HG02870 (cell line): ENCODE results near the gene SEPTIN5.

Experiments used
- ATAC-seq: cut with Tn5 transposase; IDR thresholded peaks from one replicate; pipeline ENCODE4 v1.9.1; 2021; ENCODE audit warnings: mild to moderate bottlenecking, moderate library complexity; ENCODE audit not compliant: unreplicated experiment

The SEPTIN5 gene

DNA sequence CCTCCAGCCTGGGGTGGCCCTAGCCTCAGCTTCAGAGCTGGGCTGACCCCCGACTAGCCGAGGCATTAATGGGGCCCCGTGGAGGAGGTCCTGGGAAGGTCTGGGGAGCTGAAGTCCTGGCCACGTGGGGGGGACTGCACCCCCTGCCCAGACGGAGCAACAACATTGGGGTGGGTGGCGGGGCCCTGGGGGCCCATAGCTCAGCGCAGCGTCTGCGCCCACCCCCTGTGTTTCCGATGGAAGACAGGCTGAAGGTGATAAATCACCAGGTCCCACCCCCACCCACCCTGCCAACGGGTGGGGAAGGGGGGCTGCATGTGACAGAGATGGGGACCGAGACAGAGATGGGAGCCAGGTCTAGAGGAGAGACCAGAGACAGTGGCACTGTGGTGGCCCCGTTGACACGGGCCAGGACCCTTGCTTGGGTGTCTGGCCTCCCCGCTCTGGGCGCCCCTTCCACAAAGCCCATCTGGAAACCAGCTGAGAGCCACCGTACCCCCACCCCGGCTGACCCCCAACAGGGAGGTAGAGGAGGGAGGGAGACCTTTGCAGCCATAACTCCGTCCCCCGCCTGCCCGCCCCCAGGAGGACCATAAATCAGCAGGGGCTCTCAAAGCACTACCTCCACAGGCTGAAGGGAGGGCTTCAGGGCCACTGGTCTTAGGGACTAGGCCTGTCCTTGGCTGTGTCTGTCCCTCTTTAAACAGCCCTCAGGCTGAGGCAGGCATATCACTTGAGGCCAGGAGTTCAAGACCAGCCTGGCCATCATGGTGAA, 17.2 kb downstream of the SEPTIN5 start:
- ATAC-seq = no peak

DNA sequence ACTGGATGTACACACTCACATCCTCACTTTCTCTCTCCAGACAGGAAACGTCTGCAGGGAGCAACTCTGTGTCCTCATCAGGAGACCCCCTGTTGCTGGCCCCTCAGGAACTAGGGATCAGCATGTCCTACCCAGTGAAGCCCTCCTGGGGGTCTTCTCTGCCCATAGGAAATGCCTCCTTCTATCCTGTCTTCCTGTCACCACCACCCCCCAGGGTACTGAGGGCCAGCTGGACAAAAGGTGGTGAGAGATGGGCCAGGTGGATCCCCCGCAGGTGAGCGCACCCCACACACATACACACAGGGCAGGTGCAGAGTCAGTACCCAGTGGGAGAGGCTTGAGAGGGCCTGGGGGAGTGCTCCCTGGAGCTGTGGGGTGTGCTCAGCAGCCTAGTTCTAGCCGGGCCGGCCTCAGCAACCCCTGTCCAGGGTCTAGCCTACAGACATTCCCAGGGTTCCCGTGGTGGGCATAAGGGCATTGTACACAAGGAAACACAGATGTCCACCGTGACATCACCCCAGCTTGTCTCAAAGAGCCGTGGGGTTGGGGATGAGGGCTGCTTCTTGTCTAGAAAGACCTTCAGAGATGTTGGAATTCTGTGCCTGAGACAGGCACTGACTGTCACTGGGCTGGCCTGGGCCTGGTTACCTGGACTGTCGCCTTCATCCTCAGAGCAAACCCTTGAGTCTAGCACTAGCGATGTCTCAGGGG, 18.3 kb downstream of the SEPTIN5 start:
- no peak for ATAC-seq

DNA sequence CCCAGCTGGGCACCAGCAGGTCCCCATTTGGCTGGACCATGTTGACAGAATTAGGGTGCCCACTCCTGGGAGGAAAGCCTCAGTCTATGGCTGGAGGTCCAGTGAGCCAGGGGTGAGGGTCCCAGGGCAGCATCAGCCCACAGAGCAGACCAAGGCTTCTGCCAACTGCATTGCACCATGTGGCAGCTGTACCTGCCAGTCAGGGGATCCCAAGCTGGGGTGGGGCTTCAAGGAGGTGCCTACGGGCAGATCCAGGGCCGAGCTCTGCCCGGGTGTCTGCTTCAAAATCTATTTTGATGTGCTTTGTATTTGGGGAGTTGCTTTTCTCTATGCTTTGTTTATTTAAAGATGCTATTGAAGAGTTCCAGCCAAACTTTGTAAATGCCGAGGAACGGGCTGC, 19.5 kb downstream of the SEPTIN5 start:
- ATAC-seq = no peak

DNA sequence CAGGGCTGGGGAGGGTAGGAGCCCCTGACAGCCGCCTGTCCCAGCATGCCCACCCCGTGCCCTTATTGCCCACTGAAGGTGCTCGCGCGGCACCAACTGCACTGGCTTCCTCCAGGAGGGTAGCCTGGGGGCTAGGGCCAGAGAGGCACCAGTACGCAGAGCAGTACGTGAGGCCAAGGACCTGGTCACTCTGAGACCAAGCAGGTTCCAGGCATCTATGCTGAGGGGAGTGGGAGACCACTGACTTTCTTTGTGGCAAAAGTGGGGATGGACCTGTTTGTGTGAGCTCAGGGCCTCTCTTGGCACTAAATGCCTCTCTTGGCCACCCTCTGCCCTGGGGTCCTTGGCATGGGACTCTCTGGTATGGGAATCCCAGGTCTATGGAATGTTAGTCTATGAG, 19.9 kb downstream of the SEPTIN5 start:
- ATAC-seq = no peak

DNA sequence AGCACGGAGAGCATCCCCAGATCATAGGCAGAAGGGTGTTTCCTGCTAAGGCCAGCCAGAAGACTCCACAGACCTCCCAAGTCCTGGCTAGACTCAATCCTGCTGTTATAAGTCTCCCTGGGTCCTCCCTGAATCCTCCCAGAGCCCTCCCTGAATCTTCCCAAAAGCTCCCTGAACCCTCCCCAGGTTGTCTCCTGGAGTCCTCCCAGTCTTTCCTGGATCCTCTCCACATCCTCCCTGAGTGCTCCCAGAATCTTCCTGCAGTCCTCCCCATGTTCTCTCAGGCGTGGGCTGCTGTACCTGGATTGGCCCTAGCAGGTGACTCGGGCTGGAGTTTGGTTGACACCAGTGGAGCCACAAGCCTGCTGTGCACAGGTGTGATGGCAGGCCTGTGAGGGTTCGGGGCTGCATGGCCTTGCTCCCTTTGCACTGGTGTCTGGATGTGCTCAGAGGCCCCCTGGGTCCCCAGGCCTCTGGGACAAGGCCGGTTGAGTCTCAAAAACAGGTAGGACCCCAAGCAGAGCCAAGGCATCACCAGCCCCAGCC, 20.6 kb downstream of the SEPTIN5 start:
- ATAC-seq = no peak

DNA sequence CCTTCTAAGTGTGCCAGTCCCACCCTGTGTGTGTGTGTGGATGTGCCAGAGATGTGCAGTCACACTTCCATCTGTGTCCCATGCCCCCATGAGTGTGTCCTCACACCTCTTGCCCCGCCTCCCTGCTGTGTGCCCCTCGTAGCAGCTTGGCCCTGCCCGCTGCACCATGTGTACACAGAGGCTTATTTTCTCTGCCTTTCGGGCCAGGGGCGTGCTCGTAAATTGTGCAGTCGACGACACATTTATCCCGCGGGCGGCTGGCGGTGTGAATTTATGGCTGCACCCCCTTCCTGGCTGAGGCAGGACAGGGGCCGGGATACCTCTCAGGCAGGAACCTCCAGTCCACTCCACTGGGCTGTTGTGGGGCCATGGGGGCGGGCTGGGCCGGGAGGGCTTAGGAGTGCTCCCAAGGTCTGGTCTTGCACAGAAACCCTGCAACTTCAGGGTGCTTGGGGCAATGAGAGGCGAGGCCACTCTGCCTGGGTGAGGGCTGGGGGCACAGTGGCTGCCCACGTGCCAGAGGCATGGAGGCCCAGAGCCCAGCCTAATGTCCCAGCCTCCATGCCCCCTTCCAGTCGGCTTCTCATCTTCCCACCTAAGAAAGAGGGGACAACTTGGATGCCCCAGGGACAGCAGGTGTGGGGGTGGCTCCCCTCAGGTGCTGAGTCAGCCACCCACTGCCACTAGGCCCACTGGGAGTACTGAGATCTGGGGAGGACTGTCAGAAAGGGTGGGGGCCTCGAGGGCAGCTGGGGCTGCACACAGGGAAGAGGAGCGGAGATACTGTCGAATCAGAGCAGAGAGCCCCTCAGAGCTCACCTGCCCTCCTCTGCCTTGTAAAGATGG, 21.6 kb downstream of the SEPTIN5 start:
- ATAC-seq = no peak

DNA sequence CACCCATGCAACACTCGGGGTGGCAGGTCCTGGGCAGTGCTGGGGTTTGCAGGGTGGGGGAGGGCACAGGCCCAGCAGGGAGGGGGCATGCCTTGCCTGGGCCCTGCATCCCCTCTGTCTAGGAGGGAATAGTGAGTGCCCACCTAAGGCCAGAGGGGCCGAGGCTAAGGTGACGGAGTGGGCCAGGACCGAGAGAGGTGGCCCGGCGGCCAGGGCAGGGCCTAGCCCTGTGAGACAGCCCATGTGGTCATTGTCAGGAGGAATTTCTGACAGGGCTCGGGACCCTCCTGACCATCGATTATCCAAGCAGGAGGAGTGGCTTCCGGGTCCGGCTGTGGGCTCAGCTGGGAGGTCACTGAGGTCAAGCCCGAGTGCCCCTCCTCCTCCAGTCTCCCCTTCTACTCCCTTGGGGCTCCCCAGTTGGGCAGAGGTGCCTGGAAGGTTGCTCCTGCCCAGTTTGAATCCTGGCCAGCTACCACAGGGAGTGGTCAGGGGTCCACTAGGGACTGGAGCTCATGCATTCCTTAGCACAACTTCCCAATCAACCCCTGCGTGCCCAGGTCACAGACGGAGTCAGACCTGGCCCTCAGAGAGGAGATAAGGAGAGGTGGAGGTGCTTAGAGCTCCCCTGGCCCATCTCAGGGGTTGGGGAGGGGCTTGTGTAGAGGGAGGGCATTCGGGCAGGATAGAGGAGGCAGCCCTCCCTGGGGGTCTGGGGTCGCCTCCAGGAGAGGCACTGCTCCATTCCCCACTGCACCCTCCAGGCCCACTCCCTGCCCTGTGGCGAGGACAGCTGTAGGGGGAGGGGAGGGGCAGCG, 23.8 kb downstream of the SEPTIN5 start:
- ATAC-seq = no peak

DNA sequence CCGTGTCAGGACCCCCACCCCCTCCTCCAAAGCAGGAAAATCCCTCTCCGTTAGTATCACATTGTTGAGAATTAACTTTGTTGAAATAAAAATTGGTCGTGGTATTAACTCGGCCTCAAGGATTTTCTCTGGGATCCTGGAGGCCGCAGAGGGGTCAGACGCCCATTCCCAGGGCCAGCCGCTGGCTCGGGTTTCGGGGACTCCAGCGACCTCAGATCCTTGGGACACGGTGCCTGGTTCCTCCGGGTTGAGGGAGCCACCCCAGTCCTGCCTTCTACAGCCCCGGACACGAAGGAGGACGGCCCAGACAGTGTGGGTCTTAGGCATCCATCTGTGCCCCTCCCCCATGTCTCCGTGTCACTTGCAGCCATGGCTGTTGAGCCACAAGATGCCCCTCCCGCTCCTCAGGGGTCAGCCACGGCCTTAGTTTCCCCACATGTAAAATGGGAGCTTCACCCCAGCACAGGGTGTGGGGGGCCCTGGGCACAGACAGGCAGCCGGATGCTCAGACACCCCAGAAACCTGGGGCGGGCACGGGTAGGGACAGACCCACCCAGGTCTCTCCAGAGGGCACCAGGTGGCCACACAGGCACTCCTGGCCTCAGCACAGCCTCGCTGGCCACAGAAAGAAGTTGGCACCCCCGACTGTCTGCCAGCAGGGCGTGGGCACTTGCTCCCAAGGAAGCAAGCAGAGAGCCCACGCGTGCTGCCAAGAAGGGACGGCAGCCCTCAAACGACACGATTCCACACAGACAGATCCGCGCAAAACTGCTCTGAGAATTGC, 24.6 kb downstream of the SEPTIN5 start:
- no peak for ATAC-seq

DNA sequence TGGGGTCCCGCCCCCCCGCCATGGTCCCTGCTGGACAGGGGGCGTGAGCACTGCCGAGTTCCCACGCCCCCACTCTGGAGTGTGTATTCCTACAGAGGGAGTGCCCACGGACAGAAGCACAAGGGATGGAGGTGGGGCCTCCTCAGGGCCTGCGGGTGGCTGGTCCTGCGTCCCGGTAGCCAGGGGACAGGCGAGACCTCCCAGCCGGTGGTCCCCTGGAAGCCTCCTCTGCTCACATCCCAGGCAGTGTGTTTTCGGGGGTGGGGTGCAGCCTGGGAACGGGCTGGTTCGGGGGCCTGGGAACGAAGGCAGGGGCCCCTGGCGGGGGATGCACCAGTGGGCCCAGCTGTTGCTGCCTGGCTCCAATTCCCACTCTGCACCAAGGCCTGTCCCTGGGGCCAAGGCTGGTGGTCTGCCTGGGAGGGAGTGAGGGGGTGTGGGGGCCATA, 25.2 kb downstream of the SEPTIN5 start:
- ATAC-seq = no peak

DNA sequence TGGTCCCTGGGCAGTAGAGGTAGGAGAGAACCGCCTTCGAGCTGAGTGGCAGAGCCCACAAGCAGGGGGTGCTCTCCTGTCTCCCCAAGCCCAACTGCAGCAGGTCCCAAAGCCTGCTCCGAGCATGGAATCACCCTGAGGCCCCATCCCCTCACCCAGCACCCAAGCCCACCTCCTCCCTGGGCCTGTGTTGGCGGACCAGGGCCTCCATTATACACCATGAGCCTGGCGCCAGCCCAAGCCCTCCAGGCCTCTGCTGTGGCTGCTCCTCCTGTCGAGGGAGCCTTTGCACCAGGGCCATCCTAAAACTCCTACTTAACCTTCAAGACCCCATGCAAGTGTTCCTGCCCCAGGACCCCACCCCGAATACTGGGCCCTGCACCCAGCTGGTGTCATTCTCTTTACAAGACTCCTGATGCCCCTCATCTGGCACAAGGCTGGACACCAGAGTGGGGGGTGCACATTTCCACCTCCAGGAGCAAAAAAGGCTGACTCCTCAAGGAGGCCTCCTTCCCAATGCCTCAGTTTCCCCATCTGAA, 25.7 kb downstream of the SEPTIN5 start:
- ATAC-seq = no peak

DNA sequence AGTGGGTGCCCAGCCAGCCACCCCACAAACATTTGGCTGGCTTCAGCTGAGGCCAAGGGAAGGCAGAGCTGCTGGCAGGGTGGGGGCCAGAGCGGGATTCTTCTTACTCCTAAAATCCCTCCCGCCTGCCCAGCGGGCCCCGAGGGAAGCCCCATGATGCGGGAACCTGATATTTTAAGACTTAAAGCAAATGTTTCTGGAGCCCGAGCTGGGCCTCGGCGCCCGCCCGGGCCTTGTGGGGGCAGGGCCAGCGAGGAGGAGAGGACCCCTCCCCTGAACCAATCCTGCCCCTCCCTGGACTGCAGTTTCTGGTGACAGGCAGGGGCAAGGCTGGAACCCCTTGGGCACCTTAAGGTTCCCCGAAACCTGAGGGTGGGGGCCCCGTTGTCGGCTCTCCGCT, 26.3 kb downstream of the SEPTIN5 start:
- no peak for ATAC-seq

DNA sequence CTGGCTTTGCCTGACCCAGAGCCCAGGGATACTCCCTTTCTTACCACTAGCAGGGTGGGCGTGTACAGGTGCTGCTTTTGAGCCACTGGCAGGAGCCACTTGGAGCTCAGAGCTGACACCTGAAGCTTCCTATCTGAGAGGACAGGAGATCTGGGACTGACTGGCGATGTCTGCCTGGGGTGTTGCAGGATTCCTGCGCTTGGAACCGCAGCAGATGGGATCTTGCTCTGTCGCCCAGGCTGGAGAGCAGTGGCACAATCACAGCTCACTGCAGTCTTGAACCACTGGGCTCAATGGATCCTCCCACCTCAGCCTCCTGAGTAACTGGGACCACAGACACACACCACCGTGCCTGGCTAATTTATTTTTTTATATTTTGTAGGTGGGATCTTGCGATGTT, 26.8 kb downstream of the SEPTIN5 start:
- ATAC-seq = no peak

DNA sequence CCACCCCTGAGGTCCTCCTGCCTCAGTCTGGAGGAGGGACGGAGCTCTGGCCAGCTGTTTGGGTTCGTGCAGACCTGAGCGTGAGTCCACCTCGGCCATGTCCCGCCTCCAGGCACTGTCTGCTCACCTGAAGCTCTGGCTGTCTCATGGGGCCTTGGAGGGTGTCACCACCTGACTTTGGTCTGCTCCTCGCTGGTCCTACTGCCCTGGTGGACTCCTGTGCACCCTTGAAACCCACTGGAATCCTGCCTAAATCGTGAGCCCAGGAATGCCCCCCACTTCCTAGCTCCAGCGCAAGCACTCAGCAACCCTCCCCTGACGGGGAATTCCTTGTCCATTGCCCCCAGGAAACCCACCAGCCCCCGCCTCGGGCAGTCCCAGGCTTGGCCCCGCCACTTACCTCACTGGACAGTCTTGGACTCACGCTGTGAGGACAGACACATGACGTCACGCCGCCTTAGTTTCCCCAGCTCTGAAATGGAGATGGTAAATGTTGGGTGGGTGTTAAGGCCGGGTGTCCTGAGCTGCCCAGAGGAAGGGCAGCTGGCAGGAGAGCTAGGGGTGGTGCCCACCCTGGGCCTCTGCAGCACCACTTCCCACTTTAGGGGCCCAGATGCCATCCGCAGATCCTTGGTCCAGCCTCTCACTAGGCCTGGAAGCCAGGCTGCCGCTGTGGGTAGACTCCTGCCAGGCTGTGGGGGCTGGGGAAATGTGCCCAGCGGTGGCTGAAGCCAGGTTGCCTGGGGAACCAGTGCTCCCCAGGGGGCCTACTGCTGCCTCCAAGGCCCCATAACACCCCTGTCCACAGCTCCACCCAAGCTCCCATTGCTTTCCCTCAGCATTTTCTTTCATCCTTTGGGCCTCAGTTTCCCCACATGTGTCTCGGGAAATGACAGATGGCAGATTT, 28.1 kb downstream of the SEPTIN5 start:
- ATAC-seq = no peak

DNA sequence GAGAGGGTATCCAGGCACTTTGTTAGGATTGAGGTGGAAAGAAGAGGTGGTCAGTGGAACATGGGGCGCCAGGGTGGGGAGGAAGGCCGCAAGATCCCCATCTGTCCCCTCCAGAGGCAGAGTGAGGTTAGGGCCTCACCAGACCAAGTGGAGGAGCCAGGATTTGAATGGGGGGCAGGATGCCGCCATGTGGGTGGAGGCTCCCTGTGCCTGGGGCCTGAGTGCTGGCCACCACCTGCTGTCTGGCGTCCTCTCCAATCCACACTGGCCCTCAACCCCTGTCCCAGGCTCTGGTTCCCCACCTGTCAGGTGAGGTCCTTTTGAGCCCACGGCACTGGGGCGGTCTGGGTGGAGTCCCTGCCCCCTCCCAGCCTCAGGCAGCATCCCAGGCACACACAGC, 28.8 kb downstream of the SEPTIN5 start:
- no peak for ATAC-seq

DNA sequence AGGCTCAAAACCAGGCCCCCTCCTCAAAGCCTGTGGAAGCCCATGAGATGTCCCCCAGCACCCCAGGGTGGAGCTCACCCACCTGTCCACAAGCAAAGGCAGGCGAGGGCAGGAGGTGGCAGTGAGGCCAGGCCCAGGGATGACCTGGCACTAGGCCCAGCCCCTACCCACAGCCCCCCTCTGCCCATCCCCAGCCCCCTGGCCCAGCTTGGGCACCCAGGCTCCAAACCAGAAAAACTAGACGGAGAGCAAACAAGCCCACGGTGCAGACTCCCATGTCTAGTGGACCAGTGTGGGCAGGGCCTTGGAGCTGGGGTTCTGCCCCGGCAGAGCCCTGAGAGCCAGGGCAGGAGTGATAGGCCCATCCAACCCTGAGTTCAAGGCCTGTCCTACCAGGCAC, 29.3 kb downstream of the SEPTIN5 start:
- no peak for ATAC-seq

DNA sequence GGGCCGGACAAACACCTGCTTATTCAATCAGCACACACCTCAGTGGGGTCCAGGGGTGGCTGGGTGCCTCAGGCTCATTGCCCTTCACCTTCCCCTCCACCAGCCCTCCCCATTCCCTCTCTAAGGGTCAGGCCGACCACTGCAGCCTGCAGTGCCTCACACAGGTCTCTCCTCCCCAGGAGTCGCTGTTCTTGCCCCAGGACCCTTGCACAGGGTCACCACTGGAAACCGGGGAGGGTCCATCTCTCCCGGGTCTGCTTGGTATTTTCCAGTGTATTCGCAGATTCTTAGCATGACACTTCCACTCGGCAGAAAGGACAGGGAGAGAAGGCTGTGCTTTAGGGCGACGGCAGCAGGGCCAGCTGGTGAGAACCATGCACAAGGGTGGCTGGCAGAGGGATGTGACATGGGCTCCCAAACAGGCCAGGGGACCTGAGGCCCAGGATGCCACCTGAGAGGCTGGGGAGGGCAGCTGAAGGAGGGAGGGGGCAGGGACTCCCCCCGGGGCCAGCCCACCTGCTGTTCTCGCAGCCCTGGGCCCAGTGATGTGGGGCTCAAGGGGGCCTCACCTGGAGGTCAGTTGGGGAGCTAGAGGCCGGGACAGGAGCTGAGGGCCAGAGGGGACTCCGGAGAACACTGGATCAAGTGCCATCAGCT, 30.2 kb downstream of the SEPTIN5 start:
- no peak for ATAC-seq

DNA sequence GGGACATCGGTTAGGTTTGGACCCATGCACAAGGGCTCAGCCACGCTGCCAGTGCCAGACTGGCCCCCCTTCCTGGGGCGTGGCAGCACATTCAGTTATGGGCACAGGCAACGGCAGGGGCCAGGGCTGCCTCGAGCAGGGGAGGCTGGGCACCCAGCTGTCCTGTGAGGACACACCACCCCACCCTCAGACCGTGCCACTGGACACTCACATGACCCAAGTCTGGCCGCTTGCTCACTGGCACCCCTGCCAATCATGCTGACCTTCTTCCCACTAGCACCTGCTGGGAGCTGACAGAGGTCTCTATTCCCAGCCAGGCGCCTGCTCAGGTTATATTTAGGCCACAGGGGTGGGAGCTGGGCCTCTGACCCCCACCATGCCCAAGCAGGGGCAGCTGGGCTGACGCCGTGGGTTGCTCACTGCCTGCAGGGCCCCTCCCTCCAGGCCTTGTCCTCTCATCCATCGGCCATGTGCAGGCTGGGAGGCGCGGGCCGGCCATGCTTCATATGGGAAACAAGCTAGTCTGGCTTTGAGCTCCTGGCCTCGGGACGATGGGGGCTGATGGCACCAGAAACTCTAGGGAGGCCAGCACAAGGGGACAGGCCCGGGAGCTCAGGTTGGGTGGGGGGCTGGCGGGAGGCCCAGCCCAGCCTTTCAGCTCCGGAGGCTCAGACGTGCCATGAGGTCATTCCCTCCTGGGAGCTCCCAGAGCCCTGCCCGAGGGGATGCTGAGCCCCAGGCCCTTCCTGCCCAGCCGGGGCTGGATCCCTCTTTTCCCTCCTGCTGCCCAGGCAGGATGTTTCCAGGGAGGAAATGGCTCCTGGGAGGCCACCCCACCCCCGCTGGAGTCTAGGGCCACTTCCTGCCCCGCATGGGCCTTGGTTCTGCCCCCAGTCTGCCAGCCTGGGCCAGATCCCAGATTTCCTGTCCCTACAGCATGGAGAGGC, 31.1 kb downstream of the SEPTIN5 start:
- no peak for ATAC-seq
